Measurements from ENCODE around the gene UTRN.

Gene UTRN

DNA sequence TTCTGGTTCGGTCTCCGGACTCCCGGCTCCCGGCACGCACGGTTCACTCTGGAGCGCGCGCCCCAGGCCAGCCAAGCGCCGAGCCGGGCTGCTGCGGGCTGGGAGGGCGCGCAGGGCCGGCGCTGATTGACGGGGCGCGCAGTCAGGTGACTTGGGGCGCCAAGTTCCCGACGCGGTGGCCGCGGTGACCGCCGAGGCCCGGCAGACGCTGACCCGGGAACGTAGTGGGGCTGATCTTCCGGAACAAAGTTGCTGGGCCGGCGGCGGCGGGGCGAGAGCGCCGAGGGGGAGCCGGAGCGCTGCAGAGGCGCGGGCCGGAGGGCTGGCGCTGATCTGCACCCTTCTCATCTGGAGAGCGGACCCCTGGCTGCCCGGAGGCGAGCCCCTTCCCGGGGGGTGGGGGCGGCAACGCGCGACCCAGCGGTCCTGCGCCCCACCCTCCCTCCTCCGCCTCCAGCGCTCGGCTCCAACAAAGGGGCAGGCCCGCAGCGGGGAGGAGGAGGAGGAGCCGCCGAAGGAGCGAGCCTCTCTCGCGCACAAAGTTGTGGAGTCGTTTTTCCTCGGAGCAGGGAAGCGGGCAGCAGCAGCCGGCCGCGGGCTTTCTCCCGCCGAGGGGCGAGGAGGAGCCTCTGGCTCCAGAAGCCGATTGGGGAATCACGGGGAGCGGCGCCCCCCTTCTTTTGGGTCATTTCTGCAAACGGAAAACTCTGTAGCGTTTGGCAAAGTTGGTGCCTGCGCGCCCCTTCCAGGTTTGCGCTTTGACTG, at the start of gene UTRN:
Gene UTRN (plus strand): TSS at position 553 of the 765 bp plus-strand sequence. CDS start 6,494 bp downstream, outside the sequence.
- peak; percentile 84 for DNase-seq (ENCODE audit: low spot score)

DNA sequence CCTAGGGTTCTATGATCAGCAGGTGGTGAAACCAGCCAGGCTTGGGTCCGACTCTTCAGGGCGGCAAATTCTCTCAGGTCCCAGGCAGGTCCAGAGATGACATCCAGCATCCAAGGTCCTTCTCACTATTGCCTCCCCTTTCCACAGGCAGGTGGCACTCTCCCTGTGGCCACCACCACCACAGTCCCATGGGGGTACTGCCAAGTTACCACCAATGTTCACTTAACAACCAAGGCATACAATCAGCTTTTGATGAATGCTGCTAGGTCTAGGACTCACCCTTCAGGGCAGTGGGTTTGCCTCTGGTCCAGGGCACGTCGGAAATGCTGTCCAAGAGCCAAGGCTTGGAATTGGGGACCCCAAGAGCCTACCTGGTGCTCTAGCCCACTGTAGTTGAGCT, 40.4 kb upstream of the UTRN start:
- DNase-seq (ENCODE audit: low spot score) = no peak

DNA sequence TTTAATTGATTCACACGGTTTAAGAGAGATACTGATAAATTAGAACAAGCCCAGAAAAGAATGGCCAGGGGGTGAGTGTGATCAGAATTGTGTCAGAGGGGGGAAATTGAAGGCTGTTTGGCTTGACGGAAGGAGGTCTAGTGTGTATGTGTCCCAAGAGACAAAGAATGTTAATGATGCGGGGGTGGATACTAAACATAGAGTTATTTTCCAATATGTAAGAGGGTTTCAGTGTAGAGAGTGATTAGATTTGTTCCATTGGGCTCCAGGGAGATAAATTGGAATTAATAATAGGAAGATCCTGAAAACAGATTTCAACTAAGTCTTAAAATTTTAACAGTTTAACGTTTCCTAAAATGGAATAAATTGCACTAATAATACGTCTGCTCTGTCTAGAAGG, 38.1 kb upstream of the UTRN start:
- DNase-seq (ENCODE audit: low spot score) = no peak

DNA sequence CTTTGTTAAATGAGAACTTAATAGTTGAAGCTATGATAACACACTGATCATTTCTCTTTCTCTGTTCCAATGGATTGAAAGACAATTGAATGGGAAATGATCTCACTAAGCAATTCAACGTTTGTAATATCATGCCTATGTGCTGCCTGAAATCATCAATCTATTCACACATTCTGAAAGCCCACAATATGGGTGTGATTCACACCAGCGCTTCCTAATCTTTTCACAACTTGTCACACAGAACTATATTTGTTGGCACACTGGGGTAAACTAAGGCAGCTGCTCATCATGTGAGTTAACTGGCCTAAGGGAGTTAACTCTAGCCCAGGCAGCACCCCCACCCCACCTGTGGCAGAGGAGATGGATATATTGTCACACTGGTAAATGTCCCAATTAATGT, 37.1 kb upstream of the UTRN start:
- no peak for DNase-seq (ENCODE audit: low spot score)

DNA sequence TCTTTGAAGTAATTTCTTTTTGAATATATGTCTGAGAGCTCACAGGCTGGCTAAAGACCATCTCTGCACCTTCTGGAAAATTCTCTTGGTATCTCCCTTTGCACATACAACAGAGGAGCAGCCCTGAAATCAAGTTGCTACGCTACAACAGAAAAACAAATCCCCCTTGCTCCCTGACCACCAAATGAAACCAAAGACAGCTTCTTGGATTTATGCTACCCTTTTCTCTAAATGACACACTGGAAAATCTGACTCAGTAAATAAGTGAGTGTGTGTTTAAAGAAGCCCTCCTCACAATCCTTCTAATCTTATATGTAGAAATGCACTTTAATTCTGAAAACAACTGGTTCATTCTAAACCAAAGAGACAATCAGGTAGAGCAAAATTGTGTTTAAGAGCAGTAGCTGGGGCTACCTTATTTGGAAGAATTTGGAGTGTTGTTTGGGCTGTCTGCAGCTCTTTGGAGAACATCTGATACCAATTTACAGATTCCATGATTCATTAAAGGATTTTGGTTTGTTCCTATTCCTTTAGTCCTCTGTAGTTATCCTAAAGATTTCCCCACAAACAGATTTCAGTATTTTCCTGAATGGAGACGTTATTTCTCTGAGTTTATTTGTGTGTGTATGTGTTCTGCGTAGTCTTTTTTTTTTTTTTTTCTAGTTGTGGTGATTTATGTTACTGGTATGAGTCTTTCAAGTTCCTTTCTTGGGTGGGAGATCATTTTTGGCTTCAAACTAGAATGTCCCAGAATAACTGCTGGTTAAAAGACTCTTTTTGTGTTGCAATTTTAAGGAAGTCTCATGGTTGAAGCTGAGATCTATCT, 36.4 kb upstream of the UTRN start:
- DNase-seq (ENCODE audit: low spot score) = peak; percentile 18

DNA sequence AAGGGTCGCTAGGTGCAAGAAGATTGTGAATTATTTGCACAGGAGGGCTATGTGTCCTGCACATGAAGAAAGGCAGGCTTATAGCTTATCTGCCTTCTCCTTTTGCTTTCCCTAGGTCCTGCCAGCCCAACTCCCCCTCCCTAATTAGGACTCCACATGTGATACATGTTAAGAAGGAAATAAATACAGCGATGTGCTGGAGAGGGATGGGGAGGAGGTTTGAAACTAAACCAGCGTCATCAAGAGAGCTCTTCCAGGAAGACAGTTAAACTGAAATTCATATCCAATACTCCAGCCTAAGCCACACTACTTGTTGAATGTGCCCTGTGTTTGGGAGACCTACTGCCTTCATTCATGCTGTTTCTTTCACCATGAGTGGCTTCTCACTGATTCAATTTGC, 34.9 kb upstream of the UTRN start:
- no peak for DNase-seq (ENCODE audit: low spot score)

DNA sequence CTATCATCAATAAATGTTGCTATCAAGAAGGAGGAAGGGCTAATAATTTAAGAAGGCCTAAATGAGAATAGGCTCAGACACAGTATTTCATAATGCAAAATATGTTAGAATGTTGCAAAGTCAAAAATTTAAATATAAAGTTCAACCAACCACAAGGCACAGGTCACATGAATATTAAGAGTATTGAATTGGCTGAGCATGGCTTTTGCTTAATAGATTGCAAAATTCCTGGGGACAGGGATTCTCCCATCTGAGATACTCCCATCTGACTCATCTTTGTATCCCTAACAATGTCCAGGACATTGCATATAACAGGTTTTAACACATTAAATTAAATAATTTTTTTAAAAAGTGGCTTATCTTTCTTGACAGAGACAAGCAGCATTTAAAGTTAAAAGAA, 32.9 kb upstream of the UTRN start:
- no peak for DNase-seq (ENCODE audit: low spot score)

DNA sequence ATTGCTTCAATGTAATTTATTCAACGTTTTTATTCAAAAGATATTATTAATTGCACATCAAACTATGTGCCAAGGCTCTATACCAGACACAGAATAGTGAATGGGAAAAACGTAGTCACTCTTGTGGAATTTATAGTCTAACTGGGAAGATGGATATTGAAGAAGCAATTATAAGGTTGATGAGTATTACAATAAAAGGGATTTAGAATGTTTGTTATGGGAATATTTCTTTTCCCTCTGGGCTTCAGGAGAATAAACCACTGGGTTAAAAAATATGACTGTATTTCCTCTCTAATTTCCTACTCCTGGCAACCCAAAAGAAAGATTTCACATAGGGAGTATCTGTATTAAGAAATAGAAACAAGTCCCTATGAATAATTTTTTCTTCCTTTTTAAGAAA, 25.1 kb upstream of the UTRN start:
- no peak for DNase-seq (ENCODE audit: low spot score)

DNA sequence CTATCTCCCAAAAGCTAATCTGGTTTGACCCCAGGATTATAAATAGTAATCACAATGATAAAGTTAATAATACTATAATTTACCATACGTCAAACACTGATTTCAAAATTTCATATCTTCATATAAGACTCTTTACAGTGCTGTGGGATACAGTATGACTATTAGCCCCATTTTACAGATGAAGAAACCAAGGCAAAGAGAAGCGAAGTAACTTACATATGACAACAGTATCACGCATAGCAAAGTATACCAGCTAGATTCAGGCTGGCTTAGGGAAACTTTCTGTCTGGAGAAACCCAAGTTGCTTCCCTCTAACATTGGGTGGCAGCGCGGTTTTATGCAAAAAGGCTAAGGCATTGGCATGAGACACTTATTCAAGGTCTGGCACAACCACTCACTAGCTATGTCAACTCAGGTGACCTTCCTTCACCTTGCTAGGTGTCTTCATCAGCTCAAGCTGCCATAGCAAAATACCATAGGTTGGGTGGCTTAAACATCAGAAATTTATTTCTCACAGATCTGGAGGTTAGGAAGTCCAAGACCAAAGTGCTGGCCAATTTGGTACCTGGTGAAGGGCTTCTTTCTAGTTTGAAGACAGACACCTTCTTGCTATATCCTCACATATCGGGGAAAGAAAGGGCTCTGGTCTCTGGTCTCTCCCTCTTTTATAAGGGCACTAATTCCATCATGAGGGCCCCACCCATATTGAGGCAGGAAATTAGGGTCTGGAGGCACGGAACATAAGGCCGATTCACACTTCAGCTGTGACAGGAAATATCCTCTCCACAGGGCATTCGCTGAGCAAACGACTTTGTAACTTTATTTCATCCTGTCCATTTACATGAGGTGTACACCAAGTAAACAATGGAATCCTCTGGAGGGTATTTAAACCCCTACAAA, 22.4 kb upstream of the UTRN start:
- DNase-seq (ENCODE audit: low spot score) = no peak

DNA sequence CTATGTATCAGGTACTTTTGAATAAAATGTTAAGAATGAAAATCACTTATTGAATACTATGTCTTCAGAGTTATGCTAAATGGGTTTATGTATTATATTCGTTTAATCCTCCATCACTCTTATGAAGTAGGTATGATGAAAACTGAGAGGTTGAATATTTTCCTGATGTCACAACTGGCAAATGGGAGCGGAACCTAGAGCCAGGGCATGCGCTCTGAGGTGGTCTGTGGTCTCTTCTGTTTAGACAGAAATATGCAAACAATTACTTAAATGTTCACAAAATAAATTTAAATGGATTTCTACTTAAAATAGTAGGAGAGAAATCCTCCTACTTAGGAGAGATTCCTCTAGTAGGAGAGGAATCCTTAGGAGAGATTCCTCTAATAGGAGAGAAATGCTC, 21.3 kb upstream of the UTRN start:
- DNase-seq (ENCODE audit: low spot score) = no peak

DNA sequence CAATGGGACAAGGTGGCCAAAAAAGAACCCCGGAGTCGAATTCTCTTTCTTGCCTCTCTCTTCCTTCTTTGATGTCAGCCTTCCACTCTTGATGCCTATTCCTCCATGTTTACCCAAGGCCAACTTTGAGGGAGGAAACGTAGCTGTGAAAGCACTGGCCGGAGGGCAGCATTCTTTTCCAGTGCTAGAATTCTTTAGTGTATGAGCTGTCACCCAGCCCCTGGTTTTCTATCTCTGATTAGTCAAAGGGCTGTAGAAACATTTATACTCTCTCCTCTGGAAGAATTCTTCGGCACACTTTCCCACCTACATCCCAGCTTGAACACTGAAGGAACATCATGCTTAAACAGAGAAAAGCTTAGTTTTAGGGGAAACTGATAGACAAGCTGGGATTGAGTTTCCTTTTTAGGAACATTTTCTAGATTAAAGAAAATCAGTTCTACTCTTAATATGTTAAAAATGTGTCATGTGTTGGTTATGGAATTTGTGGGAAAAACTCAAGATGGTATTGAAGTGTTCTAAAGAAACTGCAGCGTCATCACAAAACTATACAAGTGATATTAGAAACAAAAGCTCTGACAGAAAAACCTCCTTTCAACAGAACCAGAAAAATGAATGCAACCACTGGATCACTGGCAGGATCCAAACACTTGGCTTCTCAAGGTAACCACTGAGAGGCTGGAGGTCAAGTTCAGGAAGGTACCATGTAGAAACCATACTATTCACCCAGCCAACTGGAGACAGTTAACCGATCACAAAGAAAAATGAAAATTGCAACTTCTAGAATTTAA, 20.7 kb upstream of the UTRN start:
- DNase-seq (ENCODE audit: low spot score) = peak; percentile 65

DNA sequence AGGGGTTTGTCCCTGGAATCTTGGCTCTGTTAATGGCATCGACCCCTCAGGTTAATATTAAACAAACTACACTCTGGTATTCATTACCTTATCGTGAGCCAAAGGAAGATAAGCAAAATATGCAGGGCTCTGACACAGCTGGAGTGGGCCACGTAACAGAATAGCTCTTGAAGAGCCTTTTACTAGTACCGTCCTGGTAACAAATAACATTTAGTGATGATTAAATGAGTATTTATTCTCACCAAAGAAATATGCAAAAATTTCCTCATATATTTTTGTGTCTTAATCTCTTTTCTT, 20.1 kb upstream of the UTRN start:
- no peak for DNase-seq (ENCODE audit: low spot score)

DNA sequence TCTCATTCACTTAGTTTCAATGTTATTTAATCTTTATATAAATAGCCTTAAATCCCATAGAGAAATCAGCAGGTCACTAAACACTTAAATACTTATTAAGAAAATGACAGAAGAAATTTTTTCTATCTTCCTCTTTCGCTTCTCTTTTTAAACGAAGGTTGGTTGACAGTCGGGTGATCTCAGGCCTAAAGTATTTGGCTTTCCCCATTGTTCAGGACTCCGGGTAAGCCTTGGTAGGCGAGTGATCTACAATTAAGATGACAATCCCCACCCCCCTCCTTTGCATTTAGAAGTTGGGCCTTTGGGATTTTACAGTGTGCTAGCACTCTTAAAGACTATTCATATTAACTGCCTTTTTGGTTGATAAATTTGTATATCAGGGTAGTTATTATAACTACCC, 19.7 kb upstream of the UTRN start:
- no peak for DNase-seq (ENCODE audit: low spot score)

DNA sequence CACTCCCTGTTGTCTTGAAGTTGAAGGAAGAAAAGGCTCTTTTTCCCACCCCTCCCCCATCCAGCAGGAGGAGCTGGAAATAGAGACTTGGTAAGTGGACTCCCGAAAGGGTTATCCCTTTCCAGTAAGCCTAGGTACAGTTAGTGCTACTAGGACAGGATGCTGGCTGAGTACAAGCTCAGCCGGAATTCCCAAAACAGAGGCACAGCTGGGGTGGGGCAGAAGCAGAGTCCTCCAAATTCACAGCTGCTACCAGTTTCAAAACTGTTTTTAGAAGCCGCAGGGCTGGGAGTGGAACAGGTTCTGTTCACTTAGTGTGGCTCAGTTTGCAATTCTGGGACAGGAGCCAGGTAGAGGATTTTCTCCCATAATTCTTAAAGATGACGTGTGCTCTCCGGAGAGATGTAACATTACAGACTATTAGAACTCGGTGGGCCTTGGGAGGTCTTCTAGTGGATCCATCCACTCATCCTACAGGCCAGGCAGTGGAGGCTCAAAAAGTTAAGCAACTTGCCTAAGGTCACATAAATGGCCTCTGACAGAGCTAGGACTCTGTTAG, 19.0 kb upstream of the UTRN start:
- DNase-seq (ENCODE audit: low spot score) = no peak

DNA sequence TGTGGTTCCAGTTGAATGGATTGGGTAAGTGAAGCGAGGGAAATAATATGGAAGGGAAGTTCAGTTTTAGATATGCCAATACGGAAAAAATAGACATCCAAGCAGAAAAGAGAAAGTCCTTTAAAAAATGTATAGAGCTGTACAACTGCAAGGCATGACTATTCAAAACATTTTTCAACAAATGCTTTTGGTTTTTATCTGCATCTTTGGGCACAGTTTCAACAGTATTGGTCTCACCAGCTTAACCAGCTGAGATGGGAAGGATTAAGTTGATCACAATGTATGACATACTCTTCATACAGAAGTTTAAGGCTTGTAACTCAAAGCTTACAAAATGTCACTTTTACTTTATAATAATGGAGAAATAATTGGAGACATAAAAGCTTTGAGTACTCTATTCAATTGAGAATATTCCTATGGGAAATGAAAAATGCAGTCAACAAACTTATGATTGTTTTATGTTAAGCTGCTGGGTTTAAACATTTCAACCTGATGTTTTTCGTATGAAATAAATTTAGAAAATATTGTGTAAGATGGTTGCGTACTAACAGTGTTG, 16.3 kb upstream of the UTRN start:
- DNase-seq (ENCODE audit: low spot score) = no peak

DNA sequence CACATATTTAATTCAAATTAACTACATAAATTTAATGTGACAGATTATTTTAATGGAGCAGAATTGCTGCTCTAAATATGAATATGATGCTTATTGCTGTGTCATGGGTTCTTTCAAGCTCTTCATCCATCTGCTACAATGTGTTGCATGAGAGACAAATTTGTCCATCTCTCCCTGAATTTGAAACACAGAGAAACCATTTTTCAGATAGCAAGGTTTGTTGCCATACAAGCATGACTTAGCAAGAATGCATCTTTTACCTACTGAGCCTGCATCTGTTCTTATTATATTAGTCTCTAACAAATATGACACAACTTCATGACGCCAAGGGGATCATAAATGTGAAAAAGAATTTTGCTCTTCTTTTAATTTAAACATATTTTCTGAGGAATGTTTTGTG, 8.0 kb upstream of the UTRN start:
- no peak for DNase-seq (ENCODE audit: low spot score)

DNA sequence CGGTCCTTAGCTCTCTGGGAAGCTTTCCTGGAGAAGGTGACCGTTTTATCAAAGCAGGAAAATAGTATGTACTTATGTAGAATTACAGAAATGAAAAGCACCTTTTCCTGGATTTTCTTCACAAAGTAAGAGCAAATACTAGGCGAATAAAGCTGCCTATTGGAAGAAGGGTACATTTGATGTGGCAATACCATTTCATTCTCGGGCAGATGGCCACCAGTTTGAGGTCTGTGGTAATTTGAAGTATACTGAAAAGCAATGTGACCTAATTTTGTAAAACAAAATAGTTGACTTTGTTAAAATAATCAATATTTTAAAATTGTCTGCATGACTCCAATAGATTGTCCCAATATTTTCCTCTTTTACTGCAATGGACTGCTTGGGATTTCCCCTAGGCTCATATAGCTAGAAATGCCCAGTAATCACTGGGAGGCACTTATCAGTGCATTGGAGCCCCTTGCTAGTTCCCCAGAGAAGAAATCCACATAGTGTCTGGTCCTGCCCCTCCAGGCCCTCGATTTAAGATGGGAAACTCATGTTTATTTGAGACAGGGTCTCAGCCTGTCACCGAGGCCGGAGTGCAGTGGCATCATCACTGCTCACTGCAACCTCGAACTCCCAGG, 7.4 kb upstream of the UTRN start:
- DNase-seq (ENCODE audit: low spot score) = no peak

DNA sequence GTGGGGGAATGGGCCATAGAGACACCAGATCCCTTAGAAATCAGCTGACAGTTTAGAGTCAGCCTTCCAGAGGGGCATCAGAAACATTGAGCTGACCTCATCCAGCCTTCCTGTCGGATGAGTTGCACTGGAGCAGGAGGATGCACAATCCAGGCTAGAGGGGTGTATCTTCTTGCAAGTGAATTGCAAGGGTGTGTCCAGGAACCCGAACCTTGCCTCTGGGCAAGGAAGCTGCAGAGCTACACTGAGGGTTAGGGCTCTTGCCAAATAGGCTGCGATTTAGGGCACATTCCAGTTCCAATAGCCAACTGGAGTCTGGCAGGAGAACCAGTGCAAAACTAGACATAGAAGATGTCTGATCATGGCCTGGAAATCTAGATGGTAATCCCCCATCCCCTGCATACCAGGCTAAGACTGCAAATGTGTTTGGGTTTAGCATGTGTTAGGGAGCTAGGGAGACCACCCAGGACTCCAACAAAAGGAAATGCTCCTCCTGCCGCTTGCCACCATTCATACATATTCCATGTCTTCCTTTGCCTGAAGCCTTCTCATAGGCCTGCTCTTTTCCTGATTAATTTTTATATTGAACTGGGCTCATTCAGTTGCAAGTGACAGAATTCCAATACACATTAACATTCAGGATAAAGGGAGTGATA, 6.3 kb upstream of the UTRN start:
- no peak for DNase-seq (ENCODE audit: low spot score)

DNA sequence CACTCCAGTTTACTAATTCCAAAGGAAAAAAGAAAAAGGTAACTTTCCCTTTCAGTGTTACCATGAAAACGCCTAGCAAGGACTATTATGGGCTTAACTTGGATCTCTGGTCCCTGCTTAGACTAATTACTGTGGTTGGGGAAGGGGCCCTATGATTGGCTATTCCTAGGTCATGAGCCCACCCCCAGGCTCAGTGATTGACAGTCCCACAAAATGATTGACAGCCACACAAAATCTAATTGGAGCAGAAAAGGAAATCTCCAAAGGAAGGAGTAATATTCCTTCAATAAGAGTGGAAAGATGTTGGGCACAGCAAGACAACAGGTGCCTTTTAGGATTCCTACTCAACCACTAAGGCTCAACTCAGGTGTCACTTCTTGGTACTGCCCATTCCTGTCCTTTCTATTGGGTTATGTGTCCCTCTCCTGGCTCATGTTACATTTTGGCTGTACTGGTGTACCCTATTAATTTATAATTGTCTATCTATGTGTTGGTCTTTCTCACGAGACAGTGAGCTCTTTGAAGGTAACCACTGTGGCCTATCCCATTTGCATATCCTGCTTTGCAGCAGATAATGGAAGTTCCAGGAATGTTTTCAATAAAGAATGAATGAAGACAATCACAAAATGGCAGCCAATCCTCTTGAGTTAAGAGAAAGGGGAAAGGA, 5.5 kb upstream of the UTRN start:
- DNase-seq (ENCODE audit: low spot score) = no peak
